OCI-LY7 (cell line): Measurements from ENCODE around the gene TP53TG3D. TPM values are rescaled to one million over a fixed set of nuclear protein-coding genes. Genes with fewer than 3 reads are reported as not detected.
"Not testable (repeated sequence)": the region's sequence is repeated elsewhere in the genome, so short reads cannot be mapped to it uniquely, and the experiment has no call there.

Experiments used
- BruUV-seq: library from RNA; stranded (reverse); fragments of 400-500 nt; replicated peaks from 2 replicates; lab custom pipeline; 2021; lab: Mats Ljungman, UMichigan
- CTCF ChIA-PET: fragments of 300-600 bp; sonication (Branson Sonifier 250); formaldehyde crosslinking; loops from one replicate; lab custom pipeline; 2022; ENCODE audit warnings: antibody characterized with exemption; ENCODE audit not compliant: unreplicated experiment; lab: Charles Lee
- POLR2A ChIA-PET: fragments of 300-600 bp; sonication (Branson Sonifier 250); formaldehyde crosslinking; loops from one replicate; lab custom pipeline; 2022; ENCODE audit warnings: antibody characterized with exemption; lab: Charles Lee
- DNase-seq: peaks from one replicate; pipeline ENCODE4 v3.0.0-alpha.2; 2015; ENCODE audit warnings: low spot score
- H2AFZ ChIP-seq: fragments of 200-600 bp; sonication (generic), shearing (Covaris generic); 2 replicates; pipeline ENCODE4 v1.6.1; 2014; ENCODE audit warnings: mild to moderate bottlenecking, antibody characterized with exemption, low read length, moderate library complexity
- H3K27ac ChIP-seq: fragments of 200-600 bp; sonication (generic); 2 replicates; pipeline ENCODE4 v1.5.1; 2014; ENCODE audit warnings: mixed run types, low read depth, mild to moderate bottlenecking, moderate library complexity, low read length, inconsistent platforms; ENCODE audit not compliant: poor library complexity, severe bottlenecking
- H3K36me3 ChIP-seq: fragments of 200-600 bp; sonication (generic); 2 replicates; pipeline ENCODE4 v1.6.1; 2014; ENCODE audit warnings: mild to moderate bottlenecking, antibody characterized with exemption, low read length, moderate library complexity, mixed read lengths; ENCODE audit not compliant: insufficient read depth
- H3K4me1 ChIP-seq: fragments of 200-600 bp; sonication (generic); 2 replicates; pipeline ENCODE4 v1.5.1; 2014; ENCODE audit warnings: mild to moderate bottlenecking, low read length; ENCODE audit not compliant: insufficient read depth, poor library complexity, severe bottlenecking
- H3K4me2 ChIP-seq: fragments of 200-600 bp; sonication (generic); 2 replicates; pipeline ENCODE4 v1.6.1; 2014; ENCODE audit warnings: mild to moderate bottlenecking, low read length
- H3K4me3 ChIP-seq: fragments of 200-600 bp; sonication (generic); 2 replicates; pipeline ENCODE4 v1.5.1; 2014; ENCODE audit warnings: mild to moderate bottlenecking, low read depth, low read length; ENCODE audit not compliant: poor library complexity, severe bottlenecking
- H3K79me2 ChIP-seq: fragments of 200-600 bp; sonication (generic); 2 replicates; pipeline ENCODE4 v1.6.1; 2016; ENCODE audit warnings: low read depth, mild to moderate bottlenecking, low read length, moderate library complexity, mixed read lengths; ENCODE audit not compliant: insufficient read depth
- H3K9me2 ChIP-seq: fragments of 200-600 bp; sonication (generic); 2 replicates; pipeline ENCODE4 v1.6.1; 2016; ENCODE audit warnings: mild to moderate bottlenecking, low read length, mixed read lengths; ENCODE audit not compliant: insufficient read depth
- H3K9me3 ChIP-seq: fragments of 200-600 bp; sonication (generic); 2 replicates; pipeline ENCODE4 v1.6.1; 2014; ENCODE audit warnings: mild to moderate bottlenecking, mixed run types, low read length, mixed read lengths
- H4K20me1 ChIP-seq: fragments of 200-600 bp; sonication (generic); 2 replicates; pipeline ENCODE4 v1.6.1; 2014; ENCODE audit warnings: mild to moderate bottlenecking, antibody characterized with exemption, low read length, moderate library complexity, mixed read lengths; ENCODE audit not compliant: insufficient read depth
- intact Hi-C: fragments of 100-400 bp; cut with micrococcal nuclease; formaldehyde crosslinking; loops from one replicate; pipeline ENCODE4 v1.10.0; 2022; ENCODE audit not compliant: unreplicated experiment
- total RNA-seq, 2 experiments: library from RNA; depleted of rRNA in 1 of 2; stranded (reverse); fragments of >200 nt in 1 of 2; shearing (Covaris generic) in 1 of 2; gene quantifications; 2 replicates each; pipeline ENCODE4 v1.2.3, GENCODE V29; 2014 to 2022

Gene TP53TG3D
- total RNA-seq, 2 experiments from 2014 or later = not detected

DNA sequence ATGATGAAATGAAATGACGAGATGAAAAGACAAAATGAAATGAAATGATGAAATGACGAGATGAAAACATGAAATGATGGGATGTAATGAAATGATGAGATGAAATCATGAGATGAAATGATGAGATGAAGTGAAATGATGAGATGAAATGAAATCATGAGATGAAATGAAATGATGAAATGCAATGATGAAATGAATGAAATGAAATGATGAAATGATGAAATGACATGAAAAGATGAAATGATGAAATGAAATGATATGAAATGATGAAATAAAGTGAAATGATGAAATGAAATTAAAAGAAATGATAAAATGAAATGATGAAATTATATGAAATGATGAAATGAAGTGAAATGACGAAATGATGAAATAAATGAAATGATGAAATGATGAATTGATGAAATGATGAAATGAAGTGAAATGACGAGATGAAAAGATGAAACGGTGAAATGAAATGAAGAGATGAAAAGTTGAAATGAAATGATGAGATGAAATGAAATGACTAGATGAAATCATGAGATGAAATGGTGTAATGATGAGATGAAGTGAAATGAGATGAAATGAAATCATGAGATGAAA is 30.9 kb downstream of the TP53TG3D start:
- H3K4me2 ChIP-seq, H3K9me2 ChIP-seq, H3K79me2 ChIP-seq, H3K4me3 ChIP-seq, POLR2A ChIA-PET, DNase-seq, H3K36me3 ChIP-seq, CTCF ChIA-PET, H2AFZ ChIP-seq, BruUV-seq, H3K27ac ChIP-seq, H3K9me3 ChIP-seq, H4K20me1 ChIP-seq, H3K4me1 ChIP-seq, intact Hi-C loops: not testable (repeated sequence)

DNA sequence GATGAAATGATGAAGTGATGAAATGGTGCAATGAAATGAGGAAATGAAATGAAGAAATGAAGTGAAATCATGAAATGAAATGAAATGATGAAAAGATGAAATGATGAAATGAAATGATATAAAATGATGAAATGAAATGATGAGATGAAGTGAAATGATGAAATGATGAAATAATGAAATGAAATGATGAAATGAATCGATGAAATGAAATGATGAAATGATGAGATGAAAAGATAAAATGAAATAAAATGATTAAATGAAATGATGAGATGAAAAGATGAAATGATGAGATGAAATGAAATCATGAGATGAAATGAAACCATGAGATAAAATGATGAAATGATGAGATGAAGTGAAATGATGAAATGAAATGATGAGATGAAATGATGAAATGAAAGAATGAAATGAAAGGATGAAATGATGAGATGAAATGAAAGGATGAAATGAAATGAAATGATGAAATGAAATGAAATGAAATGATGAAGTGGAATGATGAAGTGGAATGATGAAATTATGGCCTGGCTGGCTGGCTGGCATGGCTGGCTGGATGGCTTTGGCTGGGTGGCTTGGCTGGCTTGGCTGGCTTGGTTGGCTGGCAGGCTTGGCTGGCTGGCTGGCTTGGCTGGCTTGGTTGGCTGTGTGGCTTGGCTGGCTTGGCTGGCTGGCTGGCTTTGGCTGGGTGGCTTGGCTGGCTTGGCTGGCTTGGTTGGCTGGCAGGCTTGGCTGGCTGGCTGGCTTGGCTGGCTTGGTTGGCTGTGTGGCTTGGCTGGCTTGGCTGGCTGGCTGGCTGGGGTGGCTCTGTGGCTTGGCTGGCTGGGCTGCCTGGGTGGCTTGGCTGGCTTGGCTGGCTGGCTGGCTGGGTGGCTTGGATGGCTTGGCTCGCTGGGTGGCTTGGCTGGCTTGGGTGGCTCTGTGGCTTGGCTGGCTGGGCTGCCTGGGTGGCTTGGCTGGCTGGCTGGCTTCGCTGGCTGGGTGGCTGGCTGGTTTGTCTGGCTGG is 32.0 kb downstream of the TP53TG3D start:
- H3K9me2 ChIP-seq, H4K20me1 ChIP-seq, H3K9me3 ChIP-seq, H3K27ac ChIP-seq, DNase-seq, H3K4me2 ChIP-seq, H3K4me1 ChIP-seq, BruUV-seq, CTCF ChIA-PET, POLR2A ChIA-PET, H3K36me3 ChIP-seq, H3K4me3 ChIP-seq, H2AFZ ChIP-seq, H3K79me2 ChIP-seq, intact Hi-C loops: not testable (repeated sequence)

DNA sequence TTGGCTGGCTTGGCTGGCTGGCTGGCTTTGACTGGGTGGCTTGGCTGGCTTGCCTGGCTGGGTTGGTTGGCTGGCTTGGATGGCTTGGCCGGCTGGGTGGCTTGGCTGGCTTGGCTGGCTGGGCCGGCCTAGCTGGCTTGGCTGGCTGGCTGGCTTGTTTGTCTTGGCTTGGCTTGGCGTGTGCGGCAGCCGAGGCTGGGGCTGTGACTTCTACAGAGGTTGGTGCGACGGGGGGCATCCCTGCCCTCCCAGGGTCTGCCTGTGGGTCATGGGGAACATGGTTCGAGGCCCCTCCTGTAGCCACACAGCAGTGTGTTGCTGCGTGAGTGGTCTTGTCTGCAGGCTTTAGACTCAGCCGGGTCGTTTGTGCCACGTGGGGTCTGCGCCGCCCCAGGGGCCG is 33.1 kb downstream of the TP53TG3D start:
- DNase-seq, CTCF ChIA-PET, H4K20me1 ChIP-seq, H3K9me2 ChIP-seq, BruUV-seq, H3K79me2 ChIP-seq, H2AFZ ChIP-seq, POLR2A ChIA-PET, H3K4me3 ChIP-seq, H3K9me3 ChIP-seq, H3K4me1 ChIP-seq, intact Hi-C loops, H3K36me3 ChIP-seq, H3K4me2 ChIP-seq, H3K27ac ChIP-seq: not testable (repeated sequence)

DNA sequence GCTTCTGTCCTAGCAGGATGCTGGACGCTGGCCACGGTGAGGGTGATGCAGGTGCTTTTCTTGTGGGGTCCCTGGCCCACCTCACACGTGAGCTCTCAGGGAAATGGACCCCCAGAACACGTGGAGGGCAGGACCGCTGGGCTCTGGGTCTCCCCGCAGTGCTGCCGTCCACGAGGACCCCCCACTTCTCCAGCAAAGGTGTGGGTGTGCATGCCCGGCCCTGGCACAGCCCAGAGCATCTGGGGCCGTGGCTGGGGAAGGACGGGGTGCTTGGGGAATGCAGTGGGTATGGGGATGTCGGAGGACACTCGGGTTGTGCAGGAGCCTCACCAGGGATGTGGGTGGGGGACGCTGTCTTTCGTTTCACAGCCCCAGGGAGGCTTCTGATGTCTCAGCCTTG is 34.7 kb downstream of the TP53TG3D start:
- CTCF ChIA-PET = not testable (repeated sequence)

DNA sequence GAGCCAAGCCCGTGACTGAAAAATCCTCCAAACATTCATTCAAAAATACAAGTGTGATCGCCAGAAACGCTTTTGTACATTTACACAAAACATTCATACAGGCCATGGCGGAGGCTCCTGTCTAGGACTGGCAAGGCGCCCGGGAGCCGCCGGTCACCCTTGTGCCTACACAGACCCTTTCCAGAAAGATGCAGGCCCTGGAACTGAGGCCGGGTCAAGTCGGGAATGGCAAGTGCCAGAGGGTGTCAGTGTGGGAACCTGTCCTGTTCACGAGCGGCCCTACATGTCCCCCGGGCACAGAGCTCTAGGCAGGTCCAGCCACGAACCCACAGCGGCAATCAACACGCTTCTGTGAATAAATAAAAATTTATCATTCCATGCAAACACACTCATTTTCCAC is 36.1 kb downstream of the TP53TG3D start:
- CTCF ChIA-PET, H2AFZ ChIP-seq, H3K4me1 ChIP-seq, H3K27ac ChIP-seq, intact Hi-C loops, POLR2A ChIA-PET, H3K4me2 ChIP-seq, H4K20me1 ChIP-seq, H3K79me2 ChIP-seq, H3K9me3 ChIP-seq, H3K9me2 ChIP-seq, H3K4me3 ChIP-seq, BruUV-seq, H3K36me3 ChIP-seq, DNase-seq: not testable (repeated sequence)

More for the DNA sequence above, 34.7 kb downstream of the TP53TG3D start:
- H2AFZ ChIP-seq, H3K9me3 ChIP-seq, H3K4me2 ChIP-seq, H3K79me2 ChIP-seq, BruUV-seq, H3K4me3 ChIP-seq, H4K20me1 ChIP-seq, H3K9me2 ChIP-seq, H3K36me3 ChIP-seq, H3K4me1 ChIP-seq, H3K27ac ChIP-seq, POLR2A ChIA-PET, DNase-seq, intact Hi-C loops: not testable (repeated sequence)

DNA sequence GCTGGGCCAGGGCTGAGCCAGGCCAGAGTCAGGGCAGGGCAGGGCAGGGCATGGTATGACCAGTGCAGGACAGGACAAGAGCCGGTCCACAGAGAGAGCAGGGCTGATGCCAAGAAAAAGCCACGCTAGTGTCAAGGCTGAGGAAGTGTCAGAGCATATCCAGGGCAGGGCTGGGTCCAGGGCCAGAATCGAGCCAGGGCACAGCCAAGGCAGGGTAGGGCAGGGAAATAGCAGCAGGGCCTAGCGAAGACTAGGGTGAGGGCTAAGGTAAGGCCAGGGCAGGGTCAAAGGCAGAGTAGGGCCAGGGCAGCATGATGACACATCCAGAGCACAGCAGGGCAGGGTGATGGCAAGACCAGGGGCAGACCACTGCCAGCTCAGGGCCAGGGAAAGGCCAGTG is 49.7 kb downstream of the TP53TG3D start:
- H3K4me1 ChIP-seq, H3K27ac ChIP-seq, H3K9me3 ChIP-seq, H4K20me1 ChIP-seq, H3K79me2 ChIP-seq, CTCF ChIA-PET, DNase-seq, H3K36me3 ChIP-seq, H3K4me2 ChIP-seq, intact Hi-C loops, H2AFZ ChIP-seq, H3K9me2 ChIP-seq, H3K4me3 ChIP-seq, BruUV-seq, POLR2A ChIA-PET: not testable (repeated sequence)
